ENCODE results near the gene MSRB1.

- TF ChIP-seq CTCF (IDR thresholded peaks at IDR 0.05) (peak in 1 of 6 experiments; percentile 32), POLR2A (IDR thresholded peaks at IDR 0.05) (peak in 1 of 2 donors; percentile 83)
These were observed at the start of gene MSRB1 for GRCh38 chr16:1942810-1943726.
